Ovary (tissue), 3 donors: ENCODE results near the gene PTPRK.

Experiments used
- CTCF ChIP-seq, 3 donors: fragments of 450-650 bp in 2 of 3; fragments of 200-600 bp in 1 of 3; IDR thresholded peaks; one replicate each; pipeline versions ENCODE4 v1.5.1 to v1.8.0; 2016 to 2022; ENCODE audit warnings: antibody characterized with exemption in 3 of 3, mild to moderate bottlenecking in 1 of 3
- POLR2A ChIP-seq: fragments of 450-650 bp; IDR thresholded peaks from one replicate; pipeline ENCODE4 v1.6.1; 2017; ENCODE audit warnings: antibody characterized with exemption, mild to moderate bottlenecking, moderate library complexity
- donor health status: DM: no; HTN: no; CAD: no.

DNA sequence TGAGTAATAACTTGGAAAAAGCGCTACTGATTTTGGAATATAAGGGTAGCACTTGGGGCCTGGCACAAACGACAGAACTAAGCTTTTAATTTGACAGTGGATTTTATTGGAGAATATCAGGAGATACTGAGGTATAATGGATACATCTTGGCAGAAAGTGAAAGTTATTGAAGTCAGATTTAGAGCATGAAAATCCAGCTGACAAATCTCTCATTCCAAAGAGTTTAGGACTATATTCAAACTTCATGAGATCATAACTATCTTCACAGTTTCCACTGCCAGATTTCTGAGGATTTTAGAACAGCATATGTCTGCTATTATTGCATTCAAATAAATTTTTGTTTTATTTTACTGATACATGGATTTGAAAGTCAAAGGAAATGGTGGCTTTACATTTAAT lies 487.2 kb downstream of the PTPRK start:
- no peak for TF ChIP-seq CTCF (IDR thresholded peaks at IDR 0.05)
- TF ChIP-seq POLR2A = no peak
